Measurements from ENCODE around the gene SHANK2. TPM values are rescaled to one million over a fixed set of nuclear protein-coding genes. Genes with fewer than 3 reads are reported as not detected.

Gene SHANK2
- total and polyA plus RNA-seq, 2 of the 4 experiments (the other 2 are of a cell fraction) = 1.6 to 2.2 TPM

DNA sequence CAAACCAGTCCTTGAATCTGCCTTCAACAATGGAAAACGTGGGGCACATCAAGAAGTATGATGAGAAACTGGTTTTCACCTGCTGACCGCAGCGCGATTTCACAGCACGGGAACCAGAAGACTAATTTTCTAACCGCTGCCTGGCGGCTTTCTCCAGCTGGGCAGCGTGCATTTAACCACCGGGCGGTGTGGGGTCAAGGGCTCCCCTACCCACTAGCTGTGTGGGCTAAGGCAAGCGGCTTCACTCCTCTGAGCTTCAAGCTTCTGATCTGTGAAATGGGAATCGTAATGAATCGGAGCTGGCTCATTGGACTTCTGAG lies 4.2 kb downstream of the SHANK2 start:
- no peak overlapping the region for H3K4me3 ChIP-seq (ENCODE audit: insufficient read depth, low read depth, low read length)
- no peak overlapping the region for H2AFZ ChIP-seq (replicated peaks; ENCODE audit: low read length, poor library complexity)
- no peak overlapping the region for H4K8ac ChIP-seq (ENCODE audit: low read depth in 2 of 2, low read length in 2 of 2)
- intact Hi-C loops (cut with micrococcal nuclease) = no loop called here
- ATAC-seq (ENCODE audit: low read depth) = no peak
- WGBS, 2 experiments (ENCODE audit: extremely low coverage in 2 of 2, insufficient read length in 1 of 2) = 88% methylated on average over 7 of the region's 13 CpGs; no CpG with 5 or more reads in 1 of the 2 experiments
- H3K36me3 ChIP-seq (ENCODE audit: control insufficient read depth, insufficient read depth, low read length) = no peaks in the 10 kb centered on the region
- no peak overlapping the region for H3K56ac ChIP-seq (ENCODE audit: extremely low read depth, insufficient read depth, low read length)
- H3K4ac ChIP-seq (ENCODE audit: low read depth, low read length) = no peak overlapping the region
- H3K9me1 ChIP-seq (ENCODE audit: insufficient read depth, low read length) = no peaks in the 10 kb centered on the region
- no peaks in the 10 kb centered on the region for H3K9me3 ChIP-seq (ENCODE audit: control insufficient read depth, insufficient read depth, low read length)
- in situ Hi-C loops (cut with MboI; ENCODE audit: low sequenced_read_pairs) = no loop called here
- H2BK20ac ChIP-seq (ENCODE audit: low read depth, low read length) = no peak overlapping the region
- H2AK5ac ChIP-seq (ENCODE audit: low read depth, low read length) = no peak overlapping the region
- no peak overlapping the region for H3K14ac ChIP-seq (replicated peaks; ENCODE audit: low read depth, low read length)
- no peak for DNase-seq
- POLR2A ChIA-PET (ENCODE audit: unreplicated experiment) = no interaction called here
- TF ChIP-seq BHLHE40 (IDR thresholded peaks at IDR 0.05; ENCODE audit: low read depth, low read length) = no peak
- TF ChIP-seq CHD1 (IDR thresholded peaks at IDR 0.05; ENCODE audit: low read depth, low read length) = no peak
- no peak for TF ChIP-seq USF2 (IDR thresholded peaks at IDR 0.05; ENCODE audit: low read depth, low read length)
- TF ChIP-seq MAFK (IDR thresholded peaks at IDR 0.05; ENCODE audit: low read depth, low read length) = no peak
- TF ChIP-seq NFE2L2 (IDR thresholded peaks at IDR 0.05; ENCODE audit: low read depth, low read length) = no peak
- no peak for TF ChIP-seq MXI1 (IDR thresholded peaks at IDR 0.05; ENCODE audit: borderline replicate concordance, low read depth, low read length)
- no peak for TF ChIP-seq CEBPB (IDR thresholded peaks at IDR 0.05; ENCODE audit: low read depth, low read length)
- no peak for TF ChIP-seq SMC3 (IDR thresholded peaks at IDR 0.05; ENCODE audit: low read depth, low read length)
- TF ChIP-seq RFX5 (IDR thresholded peaks at IDR 0.05; ENCODE audit: low read depth, low read length) = no peak
- TF ChIP-seq RAD21 (IDR thresholded peaks at IDR 0.05; ENCODE audit: low read length) = no peak
- H2BK15ac ChIP-seq (ENCODE audit: low read depth, low read length) = no peak overlapping the region
- peaks cover 0 to 6% of the 10 kb centered on the region in 2 experiments; a peak in 2 of 4 replicates for H3K79me1 ChIP-seq (ENCODE audit: low read depth in 1 of 2, low read length in 2 of 2)
- H3K4me2 ChIP-seq (ENCODE audit: low read depth, low read length) = no peak overlapping the region
- H4K91ac ChIP-seq (ENCODE audit: insufficient read depth, low read depth, low read length) = no peak overlapping the region
- H3K23ac ChIP-seq (ENCODE audit: low read depth, low read length) = no peak overlapping the region
- no peak overlapping the region for H2BK120ac ChIP-seq (ENCODE audit: low read depth, low read length)
- H4K20me1 ChIP-seq (ENCODE audit: insufficient read depth, low read length) = 0 out of 2 replicates have a peak, but pooled peaks cover 8% of the 10 kb centered on the region
- no peak overlapping the region for H3K18ac ChIP-seq (ENCODE audit: low read depth, low read length)
- H3K27ac ChIP-seq (ENCODE audit: insufficient read depth, low read length) = no peak overlapping the region
- H3K9ac ChIP-seq (ENCODE audit: low read depth, low read length) = no peak overlapping the region
- dilution Hi-C loops (cut with HindIII; ENCODE audit: low sequenced_read_pairs, unreplicated experiment) = no loop called here
- no peak overlapping the region for H4K5ac ChIP-seq (ENCODE audit: low read depth, low read length)
- H2AK9ac ChIP-seq (replicated peaks; ENCODE audit: low read depth, low read length, poor library complexity) = no peak overlapping the region
- H3K4me1 ChIP-seq (ENCODE audit: control insufficient read depth, insufficient read depth, low read length) = peaks cover 5% of the 10 kb centered on the region
- H2BK5ac ChIP-seq (ENCODE audit: low read depth, low read length, poor library complexity, severe bottlenecking) = no peak overlapping the region
- BruUV-seq (replicated peaks) = no TSS peak
- peaks cover 4% of the 10 kb centered on the region; the same call in 1 of the 2 replicates for H3K27me3 ChIP-seq (ENCODE audit: control insufficient read depth, insufficient read depth, low read length)
- CTCF ChIA-PET = no interaction called here
